Esophagus (tissue), 2 donors: ENCODE results near the gene MCM5. TPM values are rescaled to one million over a fixed set of nuclear protein-coding genes. Genes with fewer than 3 reads are reported as not detected.

Source experiments
- H3K27ac ChIP-seq, 2 donors: one replicate each; pipeline ENCODE4 v1.5.1; 2013; ENCODE audit warnings: low read depth in 2 of 2, mild to moderate bottlenecking in 2 of 2, inconsistent platforms in 1 of 2, low read length in 1 of 2, moderate library complexity in 1 of 2
- H3K27me3 ChIP-seq, 2 donors: one replicate each; pipeline ENCODE4 v1.6.1; 2013; ENCODE audit warnings: low read length in 2 of 2, control low read depth in 1 of 2, mild to moderate bottlenecking in 1 of 2; ENCODE audit not compliant: insufficient read depth in 2 of 2, control insufficient read depth in 1 of 2
- H3K36me3 ChIP-seq, 2 donors: one replicate each; pipeline ENCODE4 v1.6.1; 2013; ENCODE audit warnings: low read length in 1 of 2; ENCODE audit not compliant: control insufficient read depth in 2 of 2, insufficient read depth in 2 of 2
- H3K4me1 ChIP-seq, 2 donors: one replicate each; pipeline ENCODE4 v1.6.1; 2013; ENCODE audit warnings: low read length in 1 of 2; ENCODE audit not compliant: control insufficient read depth in 2 of 2, insufficient read depth in 2 of 2
- H3K4me3 ChIP-seq, 2 donors: one replicate each; pipeline ENCODE4 v1.5.1; 2013; ENCODE audit warnings: low read length in 2 of 2, mild to moderate bottlenecking in 2 of 2, low read depth in 1 of 2, moderate library complexity in 1 of 2
- H3K9me3 ChIP-seq, 2 donors: one replicate each; pipeline ENCODE4 v1.6.1; 2013; ENCODE audit warnings: mild to moderate bottlenecking in 2 of 2, low read depth in 1 of 2, low read length in 1 of 2, moderate library complexity in 1 of 2; ENCODE audit not compliant: control insufficient read depth in 2 of 2, insufficient read depth in 1 of 2
- WGBS, 2 donors: extraction: QIAGEN DNeasy Blood & Tissue Kit; methylation state at CpG; one replicate each; pipeline ENCODE4 v1.1.7; 2013; 5-methylcytosine and 5-hydroxymethylcytosine counted together
- polyA plus RNA-seq, 2 donors: library from polyadenylated mRNA; stranded (reverse); fragments of 200-250 nt; gene quantifications; one replicate each; pipeline ENCODE4 v1.2.3, GENCODE V29; 2013
- donor health status: healthy with polysubstance abuse.
- donor health status: Bipolar disorder and iron deficiency.

The MCM5 gene
- polyA plus RNA-seq, 2 donors, result 21.4 to 33.8 TPM

DNA sequence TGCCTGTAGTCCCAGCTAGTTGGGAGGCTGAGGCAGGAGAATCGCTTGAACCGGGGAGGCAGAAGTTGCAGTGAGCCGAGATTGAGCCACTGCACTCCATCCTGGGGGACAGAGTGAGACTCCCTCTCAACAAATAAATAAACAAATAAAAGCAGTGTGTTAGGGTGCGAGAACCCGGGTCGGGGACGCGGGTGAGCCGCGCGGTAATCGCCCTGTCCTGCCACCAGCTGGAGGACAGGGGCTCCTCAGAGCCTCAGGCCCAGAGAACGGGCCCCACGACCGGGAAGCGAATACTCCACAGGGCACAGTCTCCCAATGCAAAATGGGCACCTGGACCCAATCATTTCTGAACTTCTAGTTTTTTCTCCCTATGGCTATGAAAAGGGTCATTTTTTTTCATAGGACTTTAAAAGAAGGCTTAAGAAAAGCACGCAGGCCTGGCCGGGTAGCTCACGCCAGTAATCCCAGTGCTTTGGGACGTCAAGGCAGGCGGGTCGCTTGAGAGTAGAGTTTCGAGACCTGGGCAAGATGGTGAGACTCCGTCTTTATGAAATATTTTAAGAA lies 744 bp upstream of the MCM5 start:
- peak overlapping the region; percentile 36 to 75 for H3K27ac ChIP-seq
- H3K9me3 ChIP-seq, result no peaks in the 10 kb centered on the region
- peaks cover 0 to 5% of the 10 kb centered on the region in 2 donors for H3K36me3 ChIP-seq
- no peaks in the 10 kb centered on the region for H3K27me3 ChIP-seq
- H3K4me1 ChIP-seq, result peaks cover 0 to 8% of the 10 kb centered on the region in 2 donors
- WGBS, 2 donors, result 75 to 77% methylated on average over 24 of the region's 24 CpGs
- H3K4me3 ChIP-seq, result peak overlapping the region; percentile 52 to 82

GRCh38 chr22:35400501-35400790 lies 506 bp downstream of the MCM5 start:
- WGBS, 2 donors, result 0 to 1% methylated on average over 20 of the region's 20 CpGs
- H3K27ac ChIP-seq, result no peak overlapping the region
- H3K36me3 ChIP-seq, result peaks cover 0 to 9% of the 10 kb centered on the region in 2 donors
- peaks cover 0 to 8% of the 10 kb centered on the region in 2 donors for H3K4me1 ChIP-seq
- no peaks in the 10 kb centered on the region for H3K27me3 ChIP-seq
- H3K4me3 ChIP-seq, result peak overlapping the region; percentile 82 to 86
- H3K9me3 ChIP-seq, result no peaks in the 10 kb centered on the region

DNA sequence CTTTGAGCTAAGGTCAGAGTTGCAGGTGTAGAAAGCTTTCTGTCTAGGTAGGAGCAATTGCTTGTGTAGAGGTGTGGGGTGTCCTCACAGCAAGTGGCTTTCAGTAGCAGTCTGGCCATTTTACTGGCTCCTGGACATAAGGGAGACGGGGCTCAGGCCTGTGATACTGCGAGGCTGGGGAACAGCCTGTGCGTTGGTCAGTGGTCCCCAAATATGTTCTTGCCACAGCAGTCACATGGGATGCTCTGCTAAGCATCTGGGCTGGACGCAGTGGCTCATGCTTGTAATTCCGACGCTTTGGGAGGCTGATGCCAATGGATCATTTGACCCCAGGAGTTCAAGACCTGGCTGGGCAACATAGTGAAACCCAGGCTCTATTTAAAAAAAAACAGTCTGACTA lies 1.9 kb downstream of the MCM5 start:
- Histone ChIP-seq H3K36me3 (peaks cover 8 to 16% of the 10 kb centered on the region in 2 donors), H3K4me1 (peaks cover 0 to 8% of the 10 kb centered on the region in 2 donors), H3K27me3 (no peaks in the 10 kb centered on the region), H3K27ac (no peak overlapping the region), H3K4me3 (no peak overlapping the region), H3K9me3 (no peaks in the 10 kb centered on the region)
- 89 to 91% methylated on average over 6 of the region's 6 CpGs for WGBS, 2 donors

- Histone ChIP-seq H3K27me3 (no peaks in the 10 kb centered on the region), H3K27ac (no peak overlapping the region), H3K4me3 (no peak overlapping the region), H3K4me1 (peaks cover 0 to 8% of the 10 kb centered on the region in 2 donors), H3K9me3 (no peaks in the 10 kb centered on the region), H3K36me3 (peaks cover 14 to 26% of the 10 kb centered on the region in 2 donors)
- 76 to 80% methylated on average over 7 of the region's 7 CpGs for WGBS, 2 donors
Observed at GRCh38 chr22:35403356-35403755, 3.4 kb downstream of the MCM5 start.

- WGBS, 2 donors, result 84 to 88% methylated on average over 5 of the region's 5 CpGs
- no peaks in the 10 kb centered on the region for H3K27me3 ChIP-seq
Observed at GRCh38 chr22:35404176-35404575, 4.2 kb downstream of the MCM5 start.

DNA sequence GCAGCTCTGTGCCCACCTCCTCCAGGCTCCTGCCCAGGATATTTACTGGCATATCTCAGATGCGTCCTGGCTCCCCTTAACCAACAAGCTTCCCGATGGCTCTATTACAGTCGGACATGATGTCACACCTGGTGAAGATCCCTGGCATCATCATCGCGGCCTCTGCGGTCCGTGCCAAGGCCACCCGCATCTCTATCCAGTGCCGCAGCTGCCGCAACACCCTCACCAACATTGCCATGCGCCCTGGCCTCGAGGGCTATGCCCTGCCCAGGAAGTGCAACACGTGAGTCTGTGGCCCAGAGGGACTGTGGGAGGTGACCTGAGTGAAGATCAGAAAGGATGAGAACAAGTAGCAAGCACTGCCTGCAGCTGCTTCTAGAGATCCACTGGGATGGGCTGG lies 6.5 kb downstream of the MCM5 start:
- H3K27ac ChIP-seq, result no peak overlapping the region
- WGBS, 2 donors, result 89 to 92% methylated on average over 13 of the region's 13 CpGs
- H3K36me3 ChIP-seq, result peaks cover 25 to 41% of the 10 kb centered on the region in 2 donors
- peaks cover 0 to 2% of the 10 kb centered on the region in 2 donors for H3K4me1 ChIP-seq
- no peak overlapping the region for H3K4me3 ChIP-seq
- H3K27me3 ChIP-seq, result no peaks in the 10 kb centered on the region
- H3K9me3 ChIP-seq, result no peaks in the 10 kb centered on the region

More at GRCh38 chr22:35404176-35404575, 4.2 kb downstream of the MCM5 start:
- no peak overlapping the region for H3K27ac ChIP-seq
- H3K9me3 ChIP-seq, result no peaks in the 10 kb centered on the region
- H3K4me1 ChIP-seq, result peaks cover 0 to 8% of the 10 kb centered on the region in 2 donors
- H3K36me3 ChIP-seq, result peaks cover 14 to 28% of the 10 kb centered on the region in 2 donors
- no peak overlapping the region for H3K4me3 ChIP-seq

DNA sequence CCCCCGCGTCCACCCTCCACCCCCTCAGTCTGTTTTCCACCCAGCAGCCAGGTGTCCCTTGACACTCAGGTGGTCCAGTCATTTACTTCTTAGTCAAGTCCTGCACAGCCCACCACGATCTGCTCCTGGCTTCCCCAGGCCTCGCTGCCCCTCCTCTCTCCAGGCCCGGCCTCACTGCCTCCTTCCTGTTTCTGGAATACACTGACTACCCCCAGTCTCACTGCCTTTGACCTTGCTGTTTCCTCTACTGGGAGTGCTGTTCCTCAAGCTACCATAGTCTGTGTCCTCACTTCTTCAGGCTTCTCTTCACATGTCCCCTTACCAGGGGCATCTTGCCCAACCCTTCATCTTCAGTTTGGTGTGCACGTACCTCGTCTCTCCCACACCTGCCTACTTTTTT lies 7.4 kb downstream of the MCM5 start:
- Histone ChIP-seq H3K4me1 (no peaks in the 10 kb centered on the region), H3K27me3 (no peaks in the 10 kb centered on the region), H3K4me3 (no peak overlapping the region), H3K36me3 (peaks cover 25 to 48% of the 10 kb centered on the region in 2 donors), H3K27ac (no peak overlapping the region), H3K9me3 (no peaks in the 10 kb centered on the region)
- 82 to 85% methylated on average over 7 of the region's 7 CpGs for WGBS, 2 donors

DNA sequence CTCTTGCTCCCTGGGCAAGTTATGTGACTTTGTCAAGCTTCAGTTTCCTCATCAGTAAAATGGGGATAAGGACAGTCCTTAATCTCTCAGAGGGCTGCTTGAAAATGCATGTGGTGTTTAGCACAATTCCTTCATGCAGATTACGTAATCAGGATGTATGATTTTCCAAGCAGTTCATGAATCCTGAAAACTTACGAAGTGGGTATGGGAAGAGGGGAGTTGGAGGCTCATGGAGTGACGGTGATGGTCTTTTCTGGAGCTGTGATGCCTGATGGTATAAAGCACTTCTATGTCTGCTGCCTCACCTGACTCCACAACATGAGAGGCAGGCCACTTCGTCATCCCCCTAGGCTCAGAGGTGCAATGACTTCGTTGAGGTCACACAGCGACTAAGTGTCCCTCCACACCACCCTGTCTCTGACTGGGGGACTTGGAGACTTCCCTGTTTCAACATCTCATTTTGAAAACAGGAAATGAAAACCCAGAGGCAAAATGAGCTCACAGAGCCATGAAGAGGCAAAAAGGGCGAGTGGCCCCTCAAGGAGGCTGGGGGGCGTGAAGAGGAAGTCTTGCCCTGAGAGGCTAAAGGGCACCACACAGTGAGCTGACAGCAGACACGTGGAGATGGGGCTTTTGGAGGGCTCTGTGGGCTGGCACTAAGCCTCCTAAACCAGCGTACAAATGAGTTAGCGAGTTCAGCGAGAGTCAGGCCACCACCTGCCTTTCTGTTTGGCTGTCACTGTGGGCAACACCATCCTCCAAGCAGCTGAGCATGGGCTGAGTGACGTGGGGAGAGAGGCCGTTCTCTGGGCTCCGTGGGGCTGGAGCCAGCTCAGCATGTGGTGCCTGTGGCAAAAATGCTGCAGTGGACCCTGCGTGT lies 10.1 kb downstream of the MCM5 start:
- Histone ChIP-seq H3K36me3 (peaks cover 25 to 51% of the 10 kb centered on the region in 2 donors), H3K27me3 (no peaks in the 10 kb centered on the region), H3K9me3 (no peaks in the 10 kb centered on the region), H3K27ac (no peak overlapping the region), H3K4me1 (no peaks in the 10 kb centered on the region), H3K4me3 (no peak overlapping the region)
- 84 to 89% methylated on average over 16 of the region's 16 CpGs for WGBS, 2 donors

- peaks cover 25 to 56% of the 10 kb centered on the region in 2 donors for H3K36me3 ChIP-seq
- no peaks in the 10 kb centered on the region for H3K9me3 ChIP-seq
- no peaks in the 10 kb centered on the region for H3K27me3 ChIP-seq
Observed at GRCh38 chr22:35410663-35411034, 10.7 kb downstream of the MCM5 start.

DNA sequence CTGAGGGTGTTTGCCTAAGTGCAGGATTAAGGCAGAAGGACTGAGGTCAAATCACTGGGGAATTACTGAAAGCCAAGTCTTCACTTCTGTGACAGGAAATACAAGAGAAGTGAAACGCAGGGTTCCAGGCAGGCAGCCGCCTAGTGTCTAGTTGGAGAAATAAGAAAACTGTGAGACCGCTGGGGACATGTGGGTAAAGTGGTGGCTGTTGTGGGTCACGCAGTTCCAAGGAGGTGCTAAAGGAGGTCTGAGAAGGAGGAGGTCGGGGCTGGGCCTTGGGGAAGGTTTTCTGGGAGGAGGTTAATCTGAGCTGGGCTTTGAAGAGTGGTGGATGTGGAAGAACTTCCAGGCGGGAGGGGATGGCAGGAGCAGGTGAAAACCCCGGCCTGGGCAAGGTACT lies 11.2 kb downstream of the MCM5 start:
- Histone ChIP-seq H3K4me3 (no peak overlapping the region), H3K36me3 (peaks cover 24 to 60% of the 10 kb centered on the region in 2 donors), H3K4me1 (no peaks in the 10 kb centered on the region), H3K27me3 (no peaks in the 10 kb centered on the region), H3K9me3 (no peaks in the 10 kb centered on the region), H3K27ac (no peak overlapping the region)
- WGBS, 2 donors, result 84% methylated on average over 7 of the region's 7 CpGs

More at GRCh38 chr22:35410663-35411034, 10.7 kb downstream of the MCM5 start:
- 89% methylated on average over 6 of the region's 6 CpGs for WGBS, 2 donors
- no peaks in the 10 kb centered on the region for H3K4me1 ChIP-seq
- H3K4me3 ChIP-seq, result no peak overlapping the region
- H3K27ac ChIP-seq, result no peak overlapping the region
